Measurements from ENCODE around the gene SRD5A2. TPM values are rescaled to one million over a fixed set of nuclear protein-coding genes. Genes with fewer than 3 reads are reported as not detected.

The SRD5A2 gene
- total and polyA plus RNA-seq, 12 donors, result 0.03 to 0.17 (median 0.11) TPM; not detected in 8

DNA sequence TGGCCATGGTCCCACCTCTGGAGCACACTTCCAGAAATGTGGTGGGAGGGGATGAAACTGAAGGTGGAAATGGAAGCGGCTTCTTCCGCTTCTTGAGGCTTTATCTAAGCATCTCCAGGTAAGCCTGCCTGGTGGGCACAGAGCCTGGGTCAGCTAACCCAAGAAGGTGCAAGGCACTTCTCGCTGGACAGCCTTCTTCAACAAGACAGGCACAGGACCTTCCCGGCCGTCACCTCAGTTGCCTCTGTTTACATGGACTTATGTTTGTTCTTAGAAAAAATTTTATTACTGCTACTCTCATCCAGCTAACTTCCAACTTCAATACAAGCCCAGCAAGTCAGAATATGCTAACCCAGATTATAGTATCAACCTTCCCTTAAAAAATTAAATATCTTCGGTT is 51.9 kb downstream of the SRD5A2 start:
- Histone ChIP-seq H3K9me3 (replicated peaks in 1 of 3) (no peaks in the 10 kb centered on the region), H3K4me3 (no peak overlapping the region), H3K27me3 (peaks cover 8% of the 10 kb centered on the region), H3K36me3 (replicated peaks in 1 of 2) (no peaks in the 10 kb centered on the region), H3K4me1 (replicated peaks in 1 of 2) (no peaks in the 10 kb centered on the region), H3K27ac (no peak overlapping the region)
- no peak for DNase-seq
- WGBS, 4 donors, result 90 to 93% (median 92%) methylated on average over 6 of the region's 6 CpGs
- intact Hi-C loops (cut with DNase I), result loop anchor here in 1 of 2 donors (10.0 kb wide), 1 partner anchor 794 kb away; no protein-coding TSS in a partner anchor
- no peak for TF ChIP-seq POLR2A (IDR thresholded peaks at IDR 0.05)
- TF ChIP-seq, protein P1, sequence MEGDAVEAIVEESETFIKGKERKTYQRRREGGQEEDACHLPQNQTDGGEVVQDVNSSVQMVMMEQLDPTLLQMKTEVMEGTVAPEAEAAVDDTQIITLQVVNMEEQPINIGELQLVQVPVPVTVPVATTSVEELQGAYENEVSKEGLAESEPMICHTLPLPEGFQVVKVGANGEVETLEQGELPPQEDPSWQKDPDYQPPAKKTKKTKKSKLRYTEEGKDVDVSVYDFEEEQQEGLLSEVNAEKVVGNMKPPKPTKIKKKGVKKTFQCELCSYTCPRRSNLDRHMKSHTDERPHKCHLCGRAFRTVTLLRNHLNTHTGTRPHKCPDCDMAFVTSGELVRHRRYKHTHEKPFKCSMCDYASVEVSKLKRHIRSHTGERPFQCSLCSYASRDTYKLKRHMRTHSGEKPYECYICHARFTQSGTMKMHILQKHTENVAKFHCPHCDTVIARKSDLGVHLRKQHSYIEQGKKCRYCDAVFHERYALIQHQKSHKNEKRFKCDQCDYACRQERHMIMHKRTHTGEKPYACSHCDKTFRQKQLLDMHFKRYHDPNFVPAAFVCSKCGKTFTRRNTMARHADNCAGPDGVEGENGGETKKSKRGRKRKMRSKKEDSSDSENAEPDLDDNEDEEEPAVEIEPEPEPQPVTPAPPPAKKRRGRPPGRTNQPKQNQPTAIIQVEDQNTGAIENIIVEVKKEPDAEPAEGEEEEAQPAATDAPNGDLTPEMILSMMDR (IDR thresholded peaks at IDR 0.05), result no peak

DNA sequence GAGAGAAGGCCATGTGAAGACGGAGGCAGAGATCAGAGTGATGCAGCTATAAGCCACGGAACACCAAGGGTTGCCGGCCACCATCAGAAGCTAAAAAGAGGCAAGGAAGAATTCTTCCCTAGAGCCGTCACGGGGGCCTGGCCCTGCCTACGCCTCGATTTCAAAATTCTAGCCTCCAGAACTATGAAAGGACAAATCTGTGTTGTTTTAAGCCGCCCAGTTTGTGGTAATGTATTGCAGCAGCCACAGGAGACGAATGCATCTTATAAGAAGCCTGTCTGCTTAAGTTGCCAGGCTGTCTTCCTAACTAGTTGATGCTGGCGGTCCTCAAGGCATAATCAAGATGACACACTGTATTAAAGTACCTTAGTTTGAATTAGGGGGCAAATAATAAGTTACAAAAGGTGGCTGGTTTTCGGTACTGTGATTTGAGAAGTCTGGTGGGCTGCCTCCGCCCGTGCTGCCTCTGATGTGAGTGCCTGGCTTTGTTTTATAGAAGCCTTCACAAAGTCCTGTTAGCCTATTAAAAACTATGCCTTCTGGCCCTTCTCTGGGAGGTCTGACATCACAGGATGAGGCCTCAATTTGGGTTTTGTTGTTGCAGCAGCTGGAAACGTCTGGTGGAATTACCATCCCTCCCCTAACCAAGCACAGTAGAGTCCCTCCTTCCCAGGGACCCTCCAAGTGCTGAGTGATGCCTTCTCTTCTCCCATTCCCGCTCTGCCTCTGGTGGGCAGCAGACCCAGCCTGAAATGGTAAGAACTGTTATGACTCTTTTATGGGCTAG is 53.6 kb downstream of the SRD5A2 start:
- H3K36me3 ChIP-seq (replicated peaks in 1 of 2), result no peaks in the 10 kb centered on the region
- 68 to 74% (median 71%) methylated on average over 14 to 15 of the region's 15 CpGs for WGBS, 4 donors
- no peak overlapping the region for H3K4me3 ChIP-seq
- DNase-seq, result no peak
- intact Hi-C loops (cut with DNase I), result loop anchor here in 1 of 2 donors (10.0 kb wide), 1 partner anchor 792 kb away; no protein-coding TSS in a partner anchor
- no peak overlapping the region for H3K27ac ChIP-seq
- no peaks in the 10 kb centered on the region for H3K9me3 ChIP-seq (replicated peaks in 1 of 3)
- H3K4me1 ChIP-seq (replicated peaks in 1 of 2), result no peaks in the 10 kb centered on the region
- H3K27me3 ChIP-seq, result peaks cover 8% of the 10 kb centered on the region
- TF ChIP-seq, protein P1 (IDR thresholded peaks at IDR 0.05), result no peak
- no peak for TF ChIP-seq POLR2A (IDR thresholded peaks at IDR 0.05)

DNA sequence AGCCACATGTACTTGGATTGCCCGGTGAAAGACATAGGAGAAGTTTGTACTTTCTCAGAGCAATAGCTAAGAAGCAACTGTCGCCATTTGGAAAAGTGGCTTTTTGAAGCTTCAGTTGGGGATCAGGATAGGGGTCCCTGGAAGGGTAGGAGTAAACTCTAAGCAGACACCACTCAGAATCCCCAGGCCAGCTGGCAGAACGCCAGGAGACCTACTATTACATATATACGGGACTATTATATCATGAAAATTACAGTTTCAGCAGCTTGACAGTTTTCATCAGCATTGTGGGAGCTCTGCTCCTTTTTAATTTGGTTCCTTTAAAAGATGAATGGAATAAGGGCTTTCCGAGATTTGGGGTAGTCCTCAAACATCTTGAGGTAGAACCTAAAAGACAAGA is 54.9 kb downstream of the SRD5A2 start:
- H3K36me3 ChIP-seq (replicated peaks in 1 of 2), result no peaks in the 10 kb centered on the region
- H3K4me1 ChIP-seq (replicated peaks in 1 of 2), result no peaks in the 10 kb centered on the region
- H3K27ac ChIP-seq, result no peak overlapping the region
- H3K27me3 ChIP-seq, result peaks cover 8% of the 10 kb centered on the region
- H3K4me3 ChIP-seq, result no peak overlapping the region
- intact Hi-C loops (cut with DNase I), result loop anchor here in 1 of 2 donors (10.0 kb wide), 1 partner anchor 791 kb away; no protein-coding TSS in a partner anchor
- 50 to 62% (median 58%) methylated on average over 5 of the region's 5 CpGs for WGBS, 4 donors
- no peak for DNase-seq
- TF ChIP-seq POLR2A (IDR thresholded peaks at IDR 0.05), result no peak
- TF ChIP-seq, protein P1 (IDR thresholded peaks at IDR 0.05), result no peak
- no peaks in the 10 kb centered on the region for H3K9me3 ChIP-seq (replicated peaks in 1 of 3)

DNA sequence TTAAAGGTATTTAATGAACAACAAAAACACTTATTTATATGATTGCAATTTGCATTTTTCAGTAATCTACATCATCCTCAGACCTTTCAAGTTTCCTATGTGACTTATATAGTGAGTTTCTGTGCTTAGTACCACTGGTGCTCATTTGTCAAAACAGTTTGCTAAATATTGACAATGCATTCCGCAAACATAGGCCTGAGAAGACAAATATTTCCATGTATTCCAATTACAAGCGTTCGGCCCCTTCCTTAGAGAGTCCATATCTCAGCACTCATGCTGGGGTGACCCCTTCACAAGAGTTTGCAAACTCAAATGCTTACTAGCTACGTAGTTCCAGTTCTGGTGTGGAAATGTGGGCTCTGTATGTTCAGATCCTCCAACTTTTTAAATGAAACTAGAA is 56.1 kb downstream of the SRD5A2 start:
- TF ChIP-seq, protein P1 (IDR thresholded peaks at IDR 0.05), result no peak
- no peak for TF ChIP-seq POLR2A (IDR thresholded peaks at IDR 0.05)
- intact Hi-C loops (cut with DNase I), result loop anchor here in 1 of 2 donors (10.0 kb wide), 1 partner anchor 790 kb away; no protein-coding TSS in a partner anchor
- no peak for DNase-seq
- Histone ChIP-seq H3K36me3 (replicated peaks in 1 of 2) (no peaks in the 10 kb centered on the region), H3K27ac (no peak overlapping the region), H3K9me3 (replicated peaks in 1 of 3) (no peaks in the 10 kb centered on the region), H3K4me1 (replicated peaks in 1 of 2) (no peaks in the 10 kb centered on the region), H3K27me3 (peaks cover 8% of the 10 kb centered on the region), H3K4me3 (no peak overlapping the region)
- WGBS, 4 donors, result 80 to 90% (median 84%) methylated on average over 4 of the region's 4 CpGs

Data from adrenal gland (tissue), 12 donors.